ENCODE data around the gene ATAD5. TPM values are rescaled to one million over a fixed set of nuclear protein-coding genes. Genes with fewer than 3 reads are reported as not detected.

ATAD5 gene
- polyA plus RNA-seq, 2 donors = 0.99 to 1.1 TPM

- Histone ChIP-seq H3K36me3 (ENCODE audit: control insufficient read depth in 2 of 2, insufficient read depth in 2 of 2, low read length in 1 of 2) (peaks cover 2 to 3% of the 10 kb centered on the region in 2 donors), H3K4me3 (ENCODE audit: low read depth in 1 of 2, low read length in 2 of 2) (no peak overlapping the region), H3K9me3 (ENCODE audit: control insufficient read depth in 2 of 2, insufficient read depth in 1 of 2, low read depth in 1 of 2, low read length in 1 of 2) (no peaks in the 10 kb centered on the region), H3K4me1 (ENCODE audit: control insufficient read depth in 2 of 2, insufficient read depth in 2 of 2, low read length in 1 of 2) (no peaks in the 10 kb centered on the region), H3K27me3 (ENCODE audit: control insufficient read depth in 1 of 2, insufficient read depth in 2 of 2, low read length in 2 of 2) (no peaks in the 10 kb centered on the region), H3K27ac (ENCODE audit: low read depth in 2 of 2, low read length in 1 of 2) (no peak overlapping the region)
- 91 to 92% methylated on average over 7 of the region's 7 CpGs for WGBS, 2 donors
Observed at GRCh38 chr17:30840771-30841170, 9.0 kb downstream of the ATAD5 start.

- Histone ChIP-seq H3K4me3 (ENCODE audit: low read depth in 1 of 2, low read length in 2 of 2) (no peak overlapping the region), H3K27ac (ENCODE audit: low read depth in 2 of 2, low read length in 1 of 2) (no peak overlapping the region), H3K27me3 (ENCODE audit: control insufficient read depth in 1 of 2, insufficient read depth in 2 of 2, low read length in 2 of 2) (no peaks in the 10 kb centered on the region), H3K9me3 (ENCODE audit: control insufficient read depth in 2 of 2, insufficient read depth in 1 of 2, low read depth in 1 of 2, low read length in 1 of 2) (no peaks in the 10 kb centered on the region), H3K4me1 (ENCODE audit: control insufficient read depth in 2 of 2, insufficient read depth in 2 of 2, low read length in 1 of 2) (no peaks in the 10 kb centered on the region), H3K36me3 (ENCODE audit: control insufficient read depth in 2 of 2, insufficient read depth in 2 of 2, low read length in 1 of 2) (no peaks in the 10 kb centered on the region)
- 91 to 94% methylated on average over 6 of the region's 6 CpGs for WGBS, 2 donors
Observed at GRCh38 chr17:30848021-30848420, 16.3 kb downstream of the ATAD5 start.

GRCh38 chr17:30854146-30854545 is 22.4 kb downstream of the ATAD5 start:
- no peak overlapping the region for H3K27ac ChIP-seq (ENCODE audit: low read depth in 2 of 2, low read length in 1 of 2)
- H3K9me3 ChIP-seq (ENCODE audit: control insufficient read depth in 2 of 2, insufficient read depth in 1 of 2, low read depth in 1 of 2, low read length in 1 of 2) = no peaks in the 10 kb centered on the region
- no peaks in the 10 kb centered on the region for H3K4me1 ChIP-seq (ENCODE audit: control insufficient read depth in 2 of 2, insufficient read depth in 2 of 2, low read length in 1 of 2)
- H3K36me3 ChIP-seq (ENCODE audit: control insufficient read depth in 2 of 2, insufficient read depth in 2 of 2, low read length in 1 of 2) = no peaks in the 10 kb centered on the region
- no peaks in the 10 kb centered on the region for H3K27me3 ChIP-seq (ENCODE audit: control insufficient read depth in 1 of 2, insufficient read depth in 2 of 2, low read length in 2 of 2)
- WGBS, 2 donors = 96 to 98% methylated on average over 3 of the region's 3 CpGs
- H3K4me3 ChIP-seq (ENCODE audit: low read depth in 1 of 2, low read length in 2 of 2) = no peak overlapping the region

DNA sequence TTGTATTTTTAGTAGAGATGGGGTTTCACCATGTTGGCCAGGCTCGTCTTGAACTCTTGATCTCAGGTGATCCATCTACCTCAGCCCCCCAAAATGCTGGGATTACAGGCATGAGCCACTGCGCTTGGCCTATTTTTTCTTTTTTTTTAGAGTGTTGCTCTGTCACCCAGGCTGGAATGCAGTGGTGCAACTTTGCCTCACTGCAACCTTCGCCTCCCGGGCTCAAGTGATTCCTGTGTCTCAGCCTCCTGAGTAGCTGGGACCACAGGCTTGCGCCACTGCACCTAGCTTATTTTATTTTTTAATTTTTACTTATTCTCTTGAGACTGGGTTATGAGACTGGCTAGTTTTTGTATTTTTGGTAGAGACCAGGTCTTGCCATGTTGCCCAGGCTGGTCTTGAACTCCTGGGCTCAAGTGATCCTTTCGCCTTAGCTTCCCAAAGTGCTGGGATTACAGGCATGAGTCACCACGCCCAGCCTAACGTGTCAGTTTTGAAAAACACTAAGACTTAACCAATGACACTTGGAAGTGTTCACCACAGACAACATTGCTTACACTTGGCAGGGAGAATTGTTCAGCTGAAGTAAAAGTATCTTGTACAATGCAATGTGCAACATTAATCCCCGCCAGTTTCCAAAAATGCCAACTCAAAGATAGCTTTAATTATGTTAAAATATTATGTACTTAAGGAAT is 26.9 kb downstream of the ATAD5 start:
- Histone ChIP-seq H3K27me3 (ENCODE audit: control insufficient read depth in 1 of 2, insufficient read depth in 2 of 2, low read length in 2 of 2) (no peaks in the 10 kb centered on the region), H3K9me3 (ENCODE audit: control insufficient read depth in 2 of 2, insufficient read depth in 1 of 2, low read depth in 1 of 2, low read length in 1 of 2) (no peaks in the 10 kb centered on the region), H3K4me3 (ENCODE audit: low read depth in 1 of 2, low read length in 2 of 2) (no peak overlapping the region), H3K36me3 (ENCODE audit: control insufficient read depth in 2 of 2, insufficient read depth in 2 of 2, low read length in 1 of 2) (no peaks in the 10 kb centered on the region), H3K4me1 (ENCODE audit: control insufficient read depth in 2 of 2, insufficient read depth in 2 of 2, low read length in 1 of 2) (no peaks in the 10 kb centered on the region), H3K27ac (ENCODE audit: low read depth in 2 of 2, low read length in 1 of 2) (no peak overlapping the region)
- 84 to 92% methylated on average over 9 of the region's 9 CpGs for WGBS, 2 donors

DNA sequence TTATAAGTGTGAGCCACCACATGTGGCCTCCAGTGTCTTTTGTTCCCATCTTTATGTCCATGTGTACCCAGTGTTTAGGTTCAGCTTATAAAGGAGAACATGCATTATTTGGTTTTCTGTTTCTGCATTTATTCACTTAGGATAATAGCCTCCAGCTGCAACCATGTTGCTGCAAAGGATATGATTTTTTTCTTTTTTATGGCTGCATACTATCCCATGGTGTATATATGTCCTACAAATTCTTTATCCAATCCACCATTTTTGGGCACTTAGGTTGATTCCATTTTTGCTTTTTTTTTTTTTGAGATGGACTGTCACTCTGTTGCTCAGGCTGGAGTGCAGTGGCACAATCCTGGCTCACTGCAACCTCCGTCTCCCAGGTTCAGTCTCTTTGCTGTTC is 32.9 kb downstream of the ATAD5 start:
- Histone ChIP-seq H3K9me3 (ENCODE audit: control insufficient read depth in 2 of 2, insufficient read depth in 1 of 2, low read depth in 1 of 2, low read length in 1 of 2) (no peaks in the 10 kb centered on the region), H3K36me3 (ENCODE audit: control insufficient read depth in 2 of 2, insufficient read depth in 2 of 2, low read length in 1 of 2) (no peaks in the 10 kb centered on the region), H3K4me1 (ENCODE audit: control insufficient read depth in 2 of 2, insufficient read depth in 2 of 2, low read length in 1 of 2) (no peaks in the 10 kb centered on the region), H3K27ac (ENCODE audit: low read depth in 2 of 2, low read length in 1 of 2) (no peak overlapping the region), H3K27me3 (ENCODE audit: control insufficient read depth in 1 of 2, insufficient read depth in 2 of 2, low read length in 2 of 2) (no peaks in the 10 kb centered on the region), H3K4me3 (ENCODE audit: low read depth in 1 of 2, low read length in 2 of 2) (no peak overlapping the region)
- WGBS, 2 donors = 96 to 100% methylated on average over 1 of the region's 1 CpG

- no peak overlapping the region for H3K4me3 ChIP-seq (ENCODE audit: low read depth in 1 of 2, low read length in 2 of 2)
- no peaks in the 10 kb centered on the region for H3K27me3 ChIP-seq (ENCODE audit: control insufficient read depth in 1 of 2, insufficient read depth in 2 of 2, low read length in 2 of 2)
- H3K9me3 ChIP-seq (ENCODE audit: control insufficient read depth in 2 of 2, insufficient read depth in 1 of 2, low read depth in 1 of 2, low read length in 1 of 2) = no peaks in the 10 kb centered on the region
- H3K27ac ChIP-seq (ENCODE audit: low read depth in 2 of 2, low read length in 1 of 2) = no peak overlapping the region
- WGBS, 2 donors = 96 to 97% methylated on average over 6 of the region's 6 CpGs
- no peaks in the 10 kb centered on the region for H3K36me3 ChIP-seq (ENCODE audit: control insufficient read depth in 2 of 2, insufficient read depth in 2 of 2, low read length in 1 of 2)
- H3K4me1 ChIP-seq (ENCODE audit: control insufficient read depth in 2 of 2, insufficient read depth in 2 of 2, low read length in 1 of 2) = no peaks in the 10 kb centered on the region
Observed at GRCh38 chr17:30869005-30869404, 37.2 kb downstream of the ATAD5 start.

- Histone ChIP-seq H3K27me3 (ENCODE audit: control insufficient read depth in 1 of 2, insufficient read depth in 2 of 2, low read length in 2 of 2) (no peaks in the 10 kb centered on the region), H3K4me1 (ENCODE audit: control insufficient read depth in 2 of 2, insufficient read depth in 2 of 2, low read length in 1 of 2) (no peaks in the 10 kb centered on the region), H3K36me3 (ENCODE audit: control insufficient read depth in 2 of 2, insufficient read depth in 2 of 2, low read length in 1 of 2) (no peaks in the 10 kb centered on the region), H3K27ac (ENCODE audit: low read depth in 2 of 2, low read length in 1 of 2) (no peak overlapping the region), H3K4me3 (ENCODE audit: low read depth in 1 of 2, low read length in 2 of 2) (no peak overlapping the region), H3K9me3 (ENCODE audit: control insufficient read depth in 2 of 2, insufficient read depth in 1 of 2, low read depth in 1 of 2, low read length in 1 of 2) (no peaks in the 10 kb centered on the region)
- 97 to 98% methylated on average over 5 of the region's 5 CpGs for WGBS, 2 donors
Observed at GRCh38 chr17:30886187-30886586, 54.4 kb downstream of the ATAD5 start.

DNA sequence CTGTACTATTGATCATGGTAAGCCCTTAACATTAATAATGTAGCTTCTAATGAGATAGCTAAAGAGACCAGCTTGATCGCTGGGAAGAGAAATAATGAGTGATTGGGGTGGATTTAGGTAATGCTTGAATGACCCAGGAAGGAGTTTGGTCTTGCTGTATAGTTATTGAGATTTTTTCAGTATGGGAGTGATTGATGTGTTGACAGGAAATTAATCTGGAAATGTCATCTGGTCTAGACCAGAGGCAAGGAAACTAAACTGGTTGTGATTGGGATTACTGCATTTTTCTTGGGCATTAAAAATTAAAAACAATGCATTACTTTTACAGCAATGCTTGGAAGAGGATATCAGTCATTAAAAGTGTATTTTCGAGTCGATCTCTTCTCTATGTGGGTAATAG is 62.5 kb downstream of the ATAD5 start:
- WGBS, 2 donors = 93 to 98% methylated on average over 3 of the region's 3 CpGs

GRCh38 chr17:30897311-30897710 is 65.5 kb downstream of the ATAD5 start:
- no peak overlapping the region for H3K4me3 ChIP-seq (ENCODE audit: low read depth in 1 of 2, low read length in 2 of 2)
- H3K36me3 ChIP-seq (ENCODE audit: control insufficient read depth in 2 of 2, insufficient read depth in 2 of 2, low read length in 1 of 2) = peaks cover 0 to 2% of the 10 kb centered on the region in 2 donors
- 90 to 96% methylated on average over 5 of the region's 5 CpGs for WGBS, 2 donors
- H3K4me1 ChIP-seq (ENCODE audit: control insufficient read depth in 2 of 2, insufficient read depth in 2 of 2, low read length in 1 of 2) = no peaks in the 10 kb centered on the region
- H3K9me3 ChIP-seq (ENCODE audit: control insufficient read depth in 2 of 2, insufficient read depth in 1 of 2, low read depth in 1 of 2, low read length in 1 of 2) = no peaks in the 10 kb centered on the region
- no peak overlapping the region for H3K27ac ChIP-seq (ENCODE audit: low read depth in 2 of 2, low read length in 1 of 2)
- no peaks in the 10 kb centered on the region for H3K27me3 ChIP-seq (ENCODE audit: control insufficient read depth in 1 of 2, insufficient read depth in 2 of 2, low read length in 2 of 2)

More for the DNA sequence above, 62.5 kb downstream of the ATAD5 start:
- no peaks in the 10 kb centered on the region for H3K9me3 ChIP-seq (ENCODE audit: control insufficient read depth in 2 of 2, insufficient read depth in 1 of 2, low read depth in 1 of 2, low read length in 1 of 2)
- H3K4me1 ChIP-seq (ENCODE audit: control insufficient read depth in 2 of 2, insufficient read depth in 2 of 2, low read length in 1 of 2) = no peaks in the 10 kb centered on the region
- no peak overlapping the region for H3K4me3 ChIP-seq (ENCODE audit: low read depth in 1 of 2, low read length in 2 of 2)
- no peak overlapping the region for H3K27ac ChIP-seq (ENCODE audit: low read depth in 2 of 2, low read length in 1 of 2)
- peaks cover 0 to 2% of the 10 kb centered on the region in 2 donors for H3K36me3 ChIP-seq (ENCODE audit: control insufficient read depth in 2 of 2, insufficient read depth in 2 of 2, low read length in 1 of 2)
- no peaks in the 10 kb centered on the region for H3K27me3 ChIP-seq (ENCODE audit: control insufficient read depth in 1 of 2, insufficient read depth in 2 of 2, low read length in 2 of 2)

GRCh38 chr17:30905742-30906100 is 74.0 kb downstream of the ATAD5 start:
- H3K27ac ChIP-seq (ENCODE audit: low read depth in 2 of 2, low read length in 1 of 2) = peak overlapping the region; percentile 88 to 96
- no peaks in the 10 kb centered on the region for H3K36me3 ChIP-seq (ENCODE audit: control insufficient read depth in 2 of 2, insufficient read depth in 2 of 2, low read length in 1 of 2)
- 0 to 1% methylated on average over 11 of the region's 11 CpGs for WGBS, 2 donors
- H3K27me3 ChIP-seq (ENCODE audit: control insufficient read depth in 1 of 2, insufficient read depth in 2 of 2, low read length in 2 of 2) = no peaks in the 10 kb centered on the region
- no peaks in the 10 kb centered on the region for H3K4me1 ChIP-seq (ENCODE audit: control insufficient read depth in 2 of 2, insufficient read depth in 2 of 2, low read length in 1 of 2)
- H3K9me3 ChIP-seq (ENCODE audit: control insufficient read depth in 2 of 2, insufficient read depth in 1 of 2, low read depth in 1 of 2, low read length in 1 of 2) = no peaks in the 10 kb centered on the region
- H3K4me3 ChIP-seq (ENCODE audit: low read depth in 1 of 2, low read length in 2 of 2) = peak overlapping the region; percentile 85 to 99

Measured in esophagus (tissue), 2 donors.